ENCODE measurements around the gene ARRB1.
"Not testable (repeated sequence)": the region's sequence is repeated elsewhere in the genome, so short reads cannot be mapped to it uniquely, and the experiment has no call there.

The ARRB1 gene

DNA sequence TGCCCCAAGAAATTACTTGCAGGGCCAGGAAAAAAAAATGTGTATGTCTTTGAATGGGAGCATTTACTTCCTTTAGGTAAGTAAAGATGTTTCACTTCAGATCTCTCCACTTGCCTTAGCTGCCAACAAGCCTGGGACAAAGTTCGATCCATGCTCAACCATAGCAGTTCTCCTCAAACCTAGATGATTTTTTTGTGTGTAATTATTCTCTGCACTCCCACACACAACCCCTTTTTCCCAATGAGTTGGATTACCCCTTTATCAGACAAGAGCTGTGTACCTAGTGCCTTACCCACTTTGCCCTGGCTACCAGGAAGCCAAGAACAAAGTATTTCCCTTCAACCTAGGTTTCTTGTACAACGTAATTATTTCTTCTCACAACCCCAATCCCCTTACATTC is 75.3 kb downstream of the ARRB1 start:
- no peak for DNase-seq (ENCODE audit: low read depth in 2 of 2)

DNA sequence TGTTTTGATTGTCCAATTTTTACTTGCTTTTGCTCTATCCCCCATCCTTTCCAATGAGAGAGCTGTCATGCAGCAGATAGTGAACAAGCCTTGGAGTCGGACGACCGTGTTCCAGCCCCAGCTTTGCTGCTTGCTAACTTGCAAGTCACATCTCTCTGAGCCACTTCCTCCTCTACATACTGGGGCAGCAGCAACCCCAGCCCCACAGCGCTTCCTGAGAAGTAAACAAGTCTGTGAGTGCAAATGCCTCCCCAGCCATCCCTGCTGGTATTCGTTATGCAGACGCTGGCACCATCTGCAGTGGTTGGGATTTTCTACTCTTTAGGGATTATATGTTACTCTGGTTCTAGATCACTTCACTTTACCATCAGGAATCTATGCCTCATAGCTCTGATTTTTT is 75.9 kb downstream of the ARRB1 start:
- no peak for DNase-seq (ENCODE audit: low read depth in 2 of 2)

DNA sequence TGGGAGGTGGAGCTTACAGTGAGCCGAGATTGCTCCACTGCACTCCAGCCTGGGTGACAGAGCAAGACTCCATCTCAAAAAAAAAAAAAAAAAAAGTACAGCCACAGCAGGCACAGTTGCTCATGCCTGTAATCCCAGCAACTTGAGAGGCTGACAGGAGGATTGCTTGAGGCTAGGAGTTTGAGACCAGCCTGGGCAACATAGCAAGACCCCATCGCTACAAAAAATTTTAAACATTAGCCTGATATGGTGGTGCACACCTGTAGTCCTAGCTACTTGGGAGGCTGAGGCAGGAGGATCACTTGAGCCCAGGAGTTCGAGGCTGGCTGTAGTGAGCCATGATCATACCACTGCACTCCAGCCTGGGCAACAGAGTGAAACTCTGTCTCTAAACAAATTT is 76.7 kb downstream of the ARRB1 start:
- not testable (repeated sequence) for DNase-seq (ENCODE audit: low read depth in 2 of 2)

DNA sequence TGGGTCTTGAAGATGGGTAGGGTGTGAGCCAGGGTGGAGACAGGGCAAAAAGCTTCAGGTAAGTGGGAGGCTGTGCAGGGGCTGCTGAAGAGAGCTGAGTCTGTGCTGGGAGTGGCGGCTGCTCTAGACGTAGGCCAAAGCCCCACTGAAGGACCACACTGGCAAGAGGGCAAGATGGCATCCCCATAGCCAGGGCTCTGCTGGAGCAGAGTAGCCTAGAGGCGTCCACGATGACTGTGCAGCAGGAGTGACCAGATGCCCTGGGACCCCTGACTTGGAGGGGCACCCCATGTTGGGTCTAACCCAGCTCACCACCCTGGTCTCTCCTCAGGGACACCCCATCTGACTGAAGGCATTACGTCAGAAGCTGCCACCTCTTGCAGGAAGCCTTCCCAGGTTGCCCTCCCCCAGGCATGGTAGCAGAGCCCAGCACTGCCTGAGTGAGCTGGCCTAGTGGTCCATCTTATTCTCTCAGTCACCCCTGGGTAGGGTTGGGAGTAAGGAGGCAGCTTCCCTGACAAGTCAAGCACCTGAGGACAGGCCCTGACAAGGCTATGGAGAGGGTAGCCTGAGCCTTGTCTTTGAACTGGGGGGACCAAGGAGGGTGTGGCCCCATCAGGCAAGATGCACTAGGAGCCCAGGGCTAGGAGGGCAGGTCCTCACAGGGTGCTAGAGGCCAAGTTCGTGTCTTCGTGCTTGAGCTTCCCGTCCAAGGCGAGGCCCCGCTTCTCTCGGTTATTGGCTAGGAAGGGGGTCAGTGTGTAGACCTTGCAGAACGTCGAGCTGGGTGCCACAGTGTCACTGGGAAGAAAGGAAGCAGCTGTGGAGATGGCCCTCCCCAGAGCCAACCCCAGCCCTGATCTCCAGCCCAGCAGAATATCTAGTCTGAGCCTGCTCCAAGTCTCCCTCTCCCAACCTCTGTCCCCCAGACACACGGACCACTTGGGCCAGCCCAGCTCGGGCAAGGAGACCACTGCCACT is 77.8 kb downstream of the ARRB1 start:
- DNase-seq (ENCODE audit: low read depth in 2 of 2) = no peak

DNA sequence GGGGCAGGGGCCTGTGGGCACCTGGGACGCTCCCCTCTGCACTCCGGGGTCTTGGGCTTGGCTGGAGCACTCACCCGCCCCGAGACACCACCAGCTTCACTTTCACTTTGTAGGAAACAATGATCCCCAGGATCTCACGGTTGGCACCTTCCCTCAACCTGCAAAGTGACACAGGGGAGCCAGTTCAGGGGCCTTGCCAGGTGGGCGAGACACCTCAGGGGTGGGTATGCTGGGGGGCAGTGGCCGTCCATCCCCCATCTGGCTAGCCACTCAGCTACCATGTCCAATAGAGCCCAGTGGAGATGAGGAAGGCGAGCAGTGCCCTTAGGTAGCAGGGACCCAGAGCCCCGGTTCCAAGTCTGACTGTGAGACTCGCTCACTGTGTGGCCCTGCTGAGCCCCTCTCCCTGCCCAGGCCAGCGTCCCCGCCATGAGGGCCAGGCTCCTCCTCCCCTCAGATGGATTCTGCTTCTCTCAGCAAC is 78.6 kb downstream of the ARRB1 start:
- DNase-seq (ENCODE audit: low read depth in 2 of 2) = no peak

DNA sequence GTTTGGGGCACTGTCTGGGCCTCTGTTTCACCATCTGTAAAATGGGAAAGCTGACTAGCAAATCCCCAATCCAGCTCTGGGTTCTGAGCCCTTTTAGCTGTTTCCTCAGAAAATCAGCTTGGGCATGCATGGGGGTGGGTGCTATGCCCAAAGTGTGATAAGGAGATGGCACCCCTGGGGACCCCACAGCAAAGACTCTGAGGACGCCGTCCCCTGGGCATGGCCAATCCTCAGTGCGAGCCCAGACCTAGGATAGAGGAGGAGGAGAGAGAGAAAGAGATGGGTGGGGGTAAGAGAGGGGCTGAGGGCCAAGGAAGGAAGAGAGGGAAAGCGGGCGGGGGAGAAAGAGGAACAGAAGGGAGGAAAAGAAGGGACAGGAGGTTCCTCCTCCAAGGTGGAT is 79.1 kb downstream of the ARRB1 start:
- no peak for DNase-seq (ENCODE audit: low read depth in 2 of 2)

DNA sequence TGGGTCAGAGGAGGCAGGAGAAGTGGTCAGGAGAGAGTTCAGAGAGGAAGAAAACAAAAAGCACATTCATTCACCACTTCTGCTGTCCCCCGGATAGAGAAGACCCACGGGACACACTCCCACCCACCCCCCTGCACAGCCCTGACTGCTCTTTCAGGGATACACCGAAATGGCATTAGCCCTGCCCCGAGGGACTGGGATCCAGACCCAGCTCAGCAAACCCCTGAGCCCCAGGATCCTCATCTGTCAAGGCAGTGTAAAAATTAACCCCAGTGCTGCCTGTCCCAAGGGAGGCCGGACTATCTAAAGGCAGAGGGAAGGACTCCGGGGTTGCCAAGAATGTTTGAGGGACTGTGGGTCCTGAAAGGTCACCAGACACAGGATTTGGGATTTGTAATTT is 79.7 kb downstream of the ARRB1 start:
- no peak for DNase-seq (ENCODE audit: low read depth in 2 of 2)

DNA sequence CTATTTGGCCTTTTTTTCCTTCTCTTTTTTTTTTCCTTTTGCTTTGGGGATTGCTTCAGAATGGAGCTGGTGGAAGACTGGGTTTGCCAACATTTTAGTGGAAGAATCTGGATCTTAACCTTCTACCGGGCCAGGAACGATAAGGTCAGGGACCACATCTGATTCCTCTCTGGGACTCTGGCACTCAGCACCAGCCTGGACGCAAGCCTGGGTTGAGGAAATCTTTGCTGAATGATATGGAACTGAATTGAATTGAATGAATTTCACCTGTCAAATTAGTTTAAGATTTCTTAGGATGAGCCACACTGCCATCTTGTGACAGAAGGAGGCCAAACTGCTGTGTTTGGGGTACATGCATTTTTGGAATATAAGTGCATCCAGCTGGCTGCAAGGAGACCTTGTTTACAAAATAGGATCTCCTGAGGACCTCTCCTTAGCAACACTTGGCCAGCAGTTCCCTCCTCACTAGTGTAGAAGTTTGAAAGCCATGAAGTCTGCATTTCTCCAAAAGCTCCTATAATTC is 80.5 kb downstream of the ARRB1 start:
- no peak for DNase-seq (ENCODE audit: low read depth in 2 of 2)

DNA sequence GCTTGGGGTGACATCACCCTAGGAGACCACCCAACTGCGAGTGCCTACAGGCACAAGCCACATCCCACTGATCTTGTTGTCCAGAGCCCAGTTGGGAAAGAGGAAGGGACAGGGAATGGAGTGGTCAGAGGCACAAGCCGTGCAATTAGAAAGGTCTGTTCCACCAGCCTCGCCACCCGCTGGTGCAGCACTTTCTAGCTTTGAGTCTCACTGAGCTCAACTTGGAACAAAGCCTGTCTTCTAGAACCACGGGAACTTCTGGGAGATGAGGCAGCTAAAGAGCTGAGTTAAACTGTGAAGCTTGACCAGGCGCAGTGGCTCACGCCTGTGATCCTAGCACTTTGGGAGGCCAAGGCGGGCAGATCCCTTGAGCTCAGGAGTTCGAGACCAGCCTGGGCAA is 81.6 kb downstream of the ARRB1 start:
- no peak for DNase-seq (ENCODE audit: low read depth in 2 of 2)

DNA sequence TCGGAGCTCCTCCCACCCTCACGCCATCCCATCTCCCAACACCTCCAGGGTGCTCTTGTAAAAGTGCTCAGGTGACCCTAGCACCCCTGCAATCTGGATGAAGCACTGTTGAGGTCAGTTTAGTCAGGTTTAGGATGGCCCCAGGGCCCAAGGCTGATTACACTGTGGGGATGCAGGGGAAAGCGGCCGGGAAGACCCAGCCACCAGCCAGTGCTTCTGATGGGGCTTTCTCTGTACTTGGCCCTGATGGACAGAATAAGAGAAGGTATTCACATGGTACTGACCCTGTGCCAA is 82.1 kb downstream of the ARRB1 start:
- DNase-seq (ENCODE audit: low read depth in 2 of 2) = no peak

DNA sequence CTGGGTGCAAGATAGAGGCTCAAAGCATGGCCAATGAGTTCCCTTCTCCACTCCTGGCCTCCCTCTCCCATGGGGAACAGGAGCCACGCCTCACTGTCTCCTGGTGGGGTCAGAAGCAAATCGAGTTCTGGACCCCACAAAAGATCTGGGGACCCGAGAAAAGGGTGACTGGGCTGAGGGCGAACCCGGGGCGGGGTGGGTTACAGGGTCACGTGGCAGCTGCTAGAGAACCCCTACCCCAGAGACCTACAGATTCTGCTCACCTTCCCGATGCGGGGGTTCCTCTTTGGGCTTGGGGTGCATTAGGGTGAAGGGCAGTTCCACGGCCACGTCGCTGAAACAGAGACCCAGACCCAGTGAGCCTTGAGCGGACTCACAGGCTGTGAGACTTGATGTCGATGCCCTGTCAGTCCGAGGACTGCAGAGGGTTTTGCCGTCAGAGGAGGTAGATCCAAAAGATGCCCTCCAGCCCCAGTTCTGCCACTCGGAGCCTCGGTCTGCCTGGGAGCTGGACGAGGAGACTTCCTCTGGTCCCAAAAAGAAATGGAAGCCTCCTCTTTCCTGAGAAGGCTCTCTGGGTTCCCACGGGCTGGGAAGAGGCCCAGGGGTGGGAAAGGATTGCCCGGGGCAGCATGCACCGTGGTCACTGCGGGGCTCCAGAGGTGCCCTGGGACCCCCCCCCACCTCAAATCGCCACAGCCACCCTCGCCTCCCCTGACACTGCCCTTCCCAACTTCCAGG is 82.7 kb downstream of the ARRB1 start:
- DNase-seq (ENCODE audit: low read depth in 2 of 2) = no peak

DNA sequence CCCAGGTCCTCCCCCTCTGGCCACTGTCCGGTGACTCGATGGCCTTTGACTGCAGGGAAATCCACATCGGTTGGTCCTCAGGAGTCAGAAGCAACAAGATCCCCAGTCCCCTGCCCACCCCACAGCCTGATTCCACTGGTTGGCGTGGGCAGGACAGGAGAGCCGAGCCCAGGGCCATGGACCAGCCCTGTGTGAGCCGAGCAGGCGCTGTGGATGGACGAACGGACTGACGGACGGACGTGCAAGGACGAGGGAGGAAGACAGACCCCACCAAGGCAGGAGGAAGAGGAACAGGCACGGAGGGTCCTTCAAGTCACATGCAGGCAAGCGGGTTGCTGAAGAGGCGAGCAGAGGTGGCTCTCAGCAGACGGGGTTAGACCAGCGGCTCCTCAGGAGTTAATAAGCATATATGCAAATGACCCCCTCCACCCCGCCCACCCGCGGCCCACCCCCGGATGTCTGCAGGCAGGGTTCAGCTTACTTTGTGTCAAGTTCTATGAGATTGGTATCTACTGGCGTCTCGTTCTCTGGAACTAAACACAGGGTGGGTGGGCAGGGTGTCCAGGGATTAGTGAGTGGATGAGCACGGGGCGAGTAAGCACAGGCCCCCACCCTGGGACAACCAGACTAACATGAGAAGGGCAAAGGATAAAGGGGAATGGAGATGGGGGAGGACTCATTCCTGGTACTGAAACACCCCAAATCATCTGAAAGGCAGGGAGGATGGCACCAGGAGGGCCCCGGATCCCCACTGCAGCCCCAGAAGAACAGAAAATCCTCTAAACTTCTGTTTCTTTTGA is 84.1 kb downstream of the ARRB1 start:
- DNase-seq (ENCODE audit: low read depth in 2 of 2) = no peak

DNA sequence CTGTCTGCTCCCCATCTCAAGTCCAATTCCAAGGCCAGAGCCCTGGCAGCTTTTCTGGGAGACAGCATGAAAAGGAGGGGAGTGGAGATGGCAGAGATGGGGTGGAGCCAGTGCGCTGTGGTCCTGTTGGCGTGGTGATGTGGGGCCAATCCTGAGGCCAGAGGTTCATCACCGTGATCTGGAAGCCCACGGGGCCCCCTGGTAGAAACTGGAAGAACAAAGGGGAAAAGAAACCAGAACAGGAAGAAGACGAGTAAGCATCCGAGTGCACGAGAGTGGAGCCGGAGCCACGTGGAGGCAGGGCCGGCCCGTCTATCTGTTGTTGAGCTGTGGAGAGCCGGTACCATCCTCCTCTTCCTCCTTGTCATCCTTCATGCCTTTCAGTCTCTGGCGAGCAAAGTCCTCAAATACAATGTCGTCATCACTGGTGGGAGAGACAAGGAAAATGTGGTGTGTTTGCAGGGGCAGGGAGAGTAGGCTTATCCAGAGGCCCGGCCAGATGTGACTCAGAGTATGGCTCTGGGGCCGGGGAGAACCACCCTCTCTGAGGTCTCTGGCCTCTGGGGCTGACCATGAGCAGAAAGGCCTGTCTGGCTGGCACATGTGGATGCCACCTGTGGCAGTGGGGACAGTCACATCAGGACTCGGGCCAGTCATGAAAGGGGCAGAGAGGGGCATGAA is 85.5 kb downstream of the ARRB1 start:
- DNase-seq (ENCODE audit: low read depth in 2 of 2) = no peak

DNA sequence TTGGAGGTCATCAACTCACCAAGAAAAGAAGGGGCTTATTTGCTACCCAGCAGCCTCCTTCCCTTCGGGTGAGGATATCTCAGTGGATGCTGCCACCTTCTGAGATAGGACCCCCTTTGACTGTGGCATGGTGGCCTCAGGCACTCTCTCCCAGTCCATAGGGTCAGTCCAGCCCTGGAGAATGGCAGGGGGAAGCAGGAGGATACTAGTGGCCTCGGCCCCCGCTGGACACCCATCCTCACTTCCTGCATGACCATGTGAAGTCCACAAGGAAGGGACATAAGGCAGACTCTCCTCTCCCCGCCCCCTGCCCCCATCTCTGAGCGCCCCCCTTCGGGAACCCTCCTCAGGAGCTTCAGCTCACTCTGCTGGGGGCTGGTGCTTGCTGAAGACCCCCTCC is 86.5 kb downstream of the ARRB1 start:
- DNase-seq (ENCODE audit: low read depth in 2 of 2) = no peak

DNA sequence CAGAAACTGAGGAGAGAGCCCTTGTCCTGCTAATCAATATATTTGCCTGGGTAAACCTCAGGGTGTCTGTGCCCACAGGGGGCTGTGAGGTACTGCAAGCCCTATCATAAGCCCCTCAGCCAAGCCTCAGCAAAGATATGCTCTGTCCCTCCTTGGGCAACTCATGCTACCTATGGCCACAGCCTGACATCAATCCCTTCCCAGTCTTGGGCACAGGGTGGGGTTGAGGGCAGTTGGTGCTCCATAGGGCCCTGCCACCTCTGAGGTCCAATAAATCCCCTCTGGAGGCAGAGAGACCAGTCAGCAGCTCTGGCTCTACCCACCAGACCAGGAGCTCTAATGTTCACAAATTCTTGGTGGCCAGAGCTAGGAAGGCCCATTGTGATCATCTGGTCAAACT is 87.1 kb downstream of the ARRB1 start:
- no peak for DNase-seq (ENCODE audit: low read depth in 2 of 2)

DNA sequence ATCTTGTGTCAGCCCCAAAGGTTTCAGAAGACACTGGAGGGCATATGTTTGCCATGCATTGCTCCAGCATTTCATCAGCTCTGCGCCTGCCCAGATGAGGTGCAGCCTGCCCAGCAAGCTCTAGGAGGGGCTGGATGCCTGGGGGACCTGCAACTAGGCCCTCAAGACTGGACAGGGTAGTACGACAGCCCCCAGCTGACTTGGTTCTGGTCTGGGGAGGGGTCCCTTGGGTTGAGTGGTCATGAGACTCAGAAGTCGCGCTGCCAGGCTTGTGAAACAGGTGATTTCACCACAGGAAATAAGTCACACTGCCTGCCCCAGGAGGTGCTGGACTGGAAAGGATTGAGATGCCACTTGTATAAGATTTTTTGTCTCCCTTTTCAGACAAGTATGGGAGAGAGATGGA is 87.5 kb downstream of the ARRB1 start:
- no peak for DNase-seq (ENCODE audit: low read depth in 2 of 2)

DNA sequence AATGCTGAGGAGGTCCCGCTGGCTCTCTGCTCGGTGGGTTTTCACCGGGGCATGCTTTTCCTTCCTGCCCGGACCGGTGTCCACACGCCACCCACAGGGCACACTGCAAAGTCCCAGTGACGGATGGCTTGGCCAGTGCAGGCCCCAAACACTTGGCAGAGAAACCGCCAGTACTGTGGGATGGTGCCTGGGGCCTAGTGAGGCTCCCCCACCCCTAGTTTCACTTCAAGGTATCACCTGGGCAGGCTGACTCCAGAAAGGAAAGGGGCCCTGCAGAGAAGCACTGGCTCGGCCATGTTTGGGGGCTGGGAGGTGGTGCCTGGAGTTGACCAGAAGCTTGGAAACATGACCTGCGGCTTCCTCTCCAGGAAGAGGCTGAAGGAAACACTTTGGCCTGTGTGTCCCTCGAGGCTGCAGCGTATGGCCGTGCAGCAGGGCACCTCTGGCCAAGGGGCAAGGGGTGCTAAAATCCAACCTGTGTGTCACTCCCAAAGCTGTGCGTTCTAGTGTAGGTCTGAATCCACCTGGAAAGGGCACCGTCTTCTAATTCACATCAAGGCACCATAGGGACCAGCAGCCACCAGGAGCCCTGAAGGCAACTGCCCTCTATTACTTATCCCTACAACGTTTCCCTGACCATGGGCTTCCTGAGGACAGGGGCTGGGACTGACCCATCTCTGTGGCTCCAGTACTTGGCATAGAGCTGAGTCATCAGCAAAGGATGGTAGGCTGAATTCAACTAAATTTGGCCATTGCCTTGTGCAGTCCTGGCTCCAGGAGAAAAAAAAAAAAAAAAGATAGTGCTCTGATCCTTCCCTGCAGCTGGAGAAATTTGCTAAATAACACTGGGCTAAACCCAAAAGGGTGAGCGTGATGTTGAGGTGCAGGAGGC is 88.3 kb downstream of the ARRB1 start:
- no peak for DNase-seq (ENCODE audit: low read depth in 2 of 2)

DNA sequence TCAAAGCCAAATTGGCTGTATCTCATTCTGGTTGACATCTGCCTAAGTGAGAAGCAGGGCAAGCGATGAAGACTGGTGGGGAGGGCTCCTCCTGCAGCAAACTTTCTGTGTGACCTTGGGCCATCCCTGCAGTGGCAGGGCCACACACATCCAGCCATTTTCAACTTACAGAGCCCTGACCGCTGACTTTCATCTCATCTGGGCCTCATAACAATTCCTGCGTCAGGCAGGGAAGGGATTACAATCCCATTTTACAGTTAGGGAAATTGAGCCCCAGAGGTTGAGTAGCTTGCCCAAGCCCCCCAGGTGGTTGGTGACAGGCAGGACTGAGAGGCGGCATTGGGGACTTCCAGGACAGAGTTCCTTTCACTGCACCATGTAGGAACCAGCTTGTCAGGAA is 89.0 kb downstream of the ARRB1 start:
- DNase-seq (ENCODE audit: low read depth in 2 of 2) = no peak

DNA sequence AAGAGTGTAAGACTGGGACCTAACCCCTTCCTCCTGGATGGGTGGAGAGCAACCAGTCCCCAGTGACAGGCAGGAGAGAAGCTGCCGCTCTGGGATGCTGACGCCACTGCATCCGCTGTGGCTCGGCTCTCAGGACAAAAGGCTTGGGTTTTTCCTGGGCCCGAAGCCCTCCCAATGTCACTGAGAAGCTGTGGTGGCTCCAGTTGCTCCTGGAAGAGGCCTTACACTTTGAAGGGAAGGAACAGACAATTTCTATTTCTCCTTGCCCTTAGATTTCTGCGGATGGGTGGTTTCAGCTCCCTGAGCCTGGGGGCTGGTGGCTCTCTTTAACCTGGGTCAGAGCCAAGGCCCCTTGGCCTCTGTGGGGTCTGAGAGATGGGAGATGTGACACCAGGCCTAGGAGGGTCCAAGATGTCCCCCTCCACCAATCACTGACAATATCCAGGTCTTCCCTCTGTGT is 89.5 kb downstream of the ARRB1 start:
- no peak for DNase-seq (ENCODE audit: low read depth in 2 of 2)
